Left renal cortex interstitium (tissue), 4 donors: Measurements from ENCODE around the gene FAM13C. TPM values are rescaled to one million over a fixed set of nuclear protein-coding genes. Genes with fewer than 3 reads are reported as not detected.
"Not testable (repeated sequence)": the region's sequence is repeated elsewhere in the genome, so short reads cannot be mapped to it uniquely, and the experiment has no call there.

ENCODE experiments used
- DNase-seq, 4 donors: peaks; one replicate each; pipeline ENCODE4 v3.0.0-alpha.2; 2013; ENCODE audit warnings: low read depth in 4 of 4, low spot score in 2 of 4, missing footprints in 1 of 4
- polyA plus RNA-seq, 4 donors: library from polyadenylated mRNA; unstranded; fragments of 120-200 nt; gene quantifications; one replicate each; pipeline ENCODE4 v1.2.1, GENCODE V29; 2013; ENCODE audit not compliant: insufficient read length in 4 of 4

The FAM13C gene
- polyA plus RNA-seq, 4 donors: 6.4 to 9.4 (median 8.0) TPM

DNA sequence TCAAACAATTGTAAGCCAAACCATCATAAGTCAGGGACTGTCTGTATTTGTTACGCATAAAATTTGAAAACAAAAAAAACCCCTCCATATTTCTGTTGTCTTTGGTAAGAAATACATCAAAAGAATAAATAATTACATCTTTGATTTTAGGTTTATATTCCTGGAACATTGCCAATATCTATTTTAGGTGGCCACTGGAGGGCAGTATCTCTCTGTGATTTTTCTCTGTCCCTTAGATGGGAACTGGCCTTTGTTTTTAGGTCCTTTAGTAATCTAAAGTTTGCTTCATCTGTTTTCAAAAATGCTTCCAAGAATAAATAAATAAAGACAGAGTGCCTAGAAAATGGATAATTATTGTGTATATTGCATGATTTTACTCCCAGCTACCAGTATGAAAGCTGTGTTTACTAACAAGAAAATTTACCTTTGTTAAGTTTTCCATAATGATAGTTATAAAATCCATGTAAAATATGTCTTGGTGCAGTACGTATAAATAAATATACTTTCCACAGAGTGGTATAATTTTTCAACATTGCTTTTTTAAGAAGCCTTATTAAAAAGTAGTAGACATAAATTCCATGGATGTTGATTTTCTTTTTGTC lies 121.7 kb downstream of the FAM13C start:
- DNase-seq: peak; percentile 11 to 32 (median 24)

DNA sequence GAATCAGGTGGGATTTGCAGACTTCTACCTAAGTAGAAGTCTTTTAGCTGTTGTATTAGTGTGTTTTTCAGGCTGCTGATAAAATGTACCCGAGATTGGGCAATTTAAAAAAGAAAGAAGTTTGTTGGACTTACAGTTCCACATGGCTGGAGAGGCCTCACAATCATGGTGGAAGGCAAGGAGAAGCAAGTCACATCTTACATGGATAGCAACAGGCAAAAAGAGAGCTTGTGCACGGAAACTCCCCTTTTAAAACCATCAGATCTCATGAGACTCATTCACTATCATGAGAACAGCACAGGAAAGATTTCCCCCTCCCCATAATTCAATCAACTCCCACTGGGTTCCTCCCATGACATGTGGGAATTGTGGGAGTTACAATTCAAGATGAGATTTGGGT lies 123.2 kb downstream of the FAM13C start:
- DNase-seq: not testable (repeated sequence)

DNA sequence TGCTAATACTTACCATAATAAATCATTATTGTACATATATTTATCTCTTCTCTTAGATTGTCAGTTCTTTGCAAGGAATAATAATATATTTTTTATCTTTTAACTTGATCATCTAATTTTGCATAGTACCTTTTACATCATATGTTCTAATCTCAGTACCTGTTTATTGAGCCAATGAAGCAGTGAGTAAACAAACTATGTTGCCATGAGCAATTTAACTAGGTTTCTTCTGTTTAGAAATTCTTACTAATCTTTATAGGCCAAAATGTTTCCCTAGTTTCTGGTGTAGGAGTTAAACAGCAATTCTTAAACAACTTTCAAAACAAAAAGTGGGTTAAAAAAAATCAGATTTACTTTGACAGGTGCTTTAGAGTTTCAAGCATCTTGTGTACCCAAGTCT lies 124.6 kb downstream of the FAM13C start:
- DNase-seq: no peak

DNA sequence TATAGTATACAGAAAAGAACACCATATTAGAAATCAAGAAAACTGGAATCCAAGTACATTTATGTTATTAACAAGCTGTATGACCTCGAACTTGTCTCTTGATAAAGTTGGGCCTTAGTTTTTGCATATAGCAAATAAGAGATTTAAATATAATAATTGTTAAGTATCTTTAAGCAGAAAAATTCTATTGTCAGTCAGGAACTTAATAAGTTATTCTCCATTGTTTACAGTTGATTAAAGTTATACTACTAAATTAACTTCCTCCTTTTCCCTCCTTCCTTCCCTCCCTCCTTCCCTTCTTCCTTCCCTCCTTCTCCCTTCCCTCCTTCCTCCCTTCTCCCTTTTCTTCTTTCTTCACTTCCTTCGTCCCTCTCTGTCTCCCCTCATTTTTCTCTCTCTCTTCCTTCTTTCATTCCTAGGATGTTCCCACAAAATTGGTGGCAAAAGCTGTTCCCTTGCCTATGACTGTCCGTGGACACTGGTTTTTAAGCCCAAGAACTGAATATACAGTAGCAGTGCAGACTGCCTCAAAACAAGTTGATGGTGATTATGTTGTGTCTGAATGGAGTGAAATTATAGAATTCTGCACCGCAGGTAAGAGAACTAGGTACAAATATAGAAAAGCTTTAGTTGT lies 126.2 kb downstream of the FAM13C start:
- DNase-seq: no peak

DNA sequence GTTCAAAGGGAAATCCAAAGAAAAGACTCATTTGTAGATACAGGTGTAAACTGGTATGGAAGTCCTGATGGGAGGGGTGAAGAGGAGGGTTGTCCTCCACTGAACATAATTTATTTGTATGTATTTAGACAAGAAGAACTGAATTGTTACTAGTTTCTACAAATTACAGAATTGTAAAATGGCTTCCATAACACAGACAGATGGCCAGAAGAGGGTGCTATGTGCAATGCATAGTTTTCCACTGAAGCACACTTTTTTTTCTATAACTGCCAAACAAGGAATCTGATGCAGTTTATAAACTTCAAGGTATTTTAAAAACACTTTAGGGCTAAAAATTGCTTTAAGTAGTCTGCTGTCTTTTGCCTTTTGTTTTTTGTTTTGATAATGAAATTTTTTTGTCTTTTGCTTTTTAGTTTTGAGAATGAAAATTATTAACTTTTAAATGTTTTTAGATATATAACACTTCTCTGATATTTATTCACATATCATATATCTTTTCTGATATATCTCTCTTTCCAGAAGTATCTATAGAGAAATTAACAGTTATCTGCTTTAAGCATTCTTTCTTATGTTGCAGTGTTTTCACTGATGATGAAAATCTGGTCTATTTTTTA lies 127.4 kb downstream of the FAM13C start:
- peak in 1 of 4 donors; percentile 17 for DNase-seq

DNA sequence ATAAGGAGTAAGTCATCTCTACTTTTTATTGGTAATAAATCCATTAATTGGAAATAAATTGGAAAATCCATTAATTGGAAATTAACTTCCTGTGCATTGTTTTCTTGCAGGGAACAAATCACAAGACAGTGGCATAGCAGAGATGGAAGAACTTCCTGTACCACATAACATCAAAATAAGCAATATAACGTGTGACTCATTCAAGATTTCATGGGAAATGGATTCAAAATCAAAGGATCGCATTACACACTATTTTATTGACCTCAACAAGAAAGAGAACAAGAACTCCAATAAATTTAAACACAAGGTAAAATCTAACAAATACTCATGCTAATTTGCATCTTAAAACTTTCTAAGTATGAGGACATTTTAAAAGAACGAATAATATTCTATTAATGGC lies 128.2 kb downstream of the FAM13C start:
- no peak for DNase-seq

DNA sequence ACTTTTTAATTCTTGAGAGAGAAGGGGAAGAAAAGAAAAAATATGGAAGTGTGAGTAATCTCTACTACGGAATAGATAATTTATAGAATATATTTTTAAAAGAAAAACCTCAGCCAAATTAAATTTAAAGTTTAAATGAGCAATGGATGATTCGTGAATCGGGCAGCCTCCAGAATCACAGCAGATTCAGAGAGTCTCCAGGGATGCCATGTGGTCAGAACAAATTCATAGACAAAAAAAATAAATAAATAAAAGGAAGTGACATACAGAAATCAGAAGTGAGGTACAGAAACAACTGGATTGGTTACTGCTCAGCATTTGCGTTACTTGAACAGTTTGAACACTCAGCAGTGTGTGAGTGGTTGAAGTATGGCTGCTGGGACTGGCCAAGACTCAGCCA lies 132.9 kb downstream of the FAM13C start:
- no peak for DNase-seq

DNA sequence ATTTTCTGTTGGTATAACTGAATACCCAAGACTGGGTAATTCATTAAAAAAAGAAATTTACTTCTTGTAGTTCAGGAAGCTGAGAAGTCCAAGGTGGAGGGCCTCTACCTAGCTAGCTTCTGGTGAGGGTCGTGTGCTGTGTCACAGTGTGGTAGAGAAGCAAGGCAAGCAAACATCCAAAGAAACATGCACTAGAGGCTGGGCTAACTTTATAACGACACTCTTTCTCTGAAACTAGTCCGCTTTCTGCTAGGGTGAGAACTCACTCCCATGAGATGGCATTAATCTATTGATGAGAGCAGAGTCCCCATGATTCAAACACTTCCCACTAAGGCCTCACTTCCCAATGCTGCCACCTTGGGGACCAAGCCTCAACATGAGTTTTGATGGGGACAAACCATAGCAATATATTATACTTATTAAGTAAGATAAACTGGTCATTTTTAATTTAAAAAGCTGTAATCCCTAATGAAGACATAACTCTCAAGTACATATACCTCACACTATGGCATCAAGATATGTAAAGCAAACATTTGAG lies 135.1 kb downstream of the FAM13C start:
- DNase-seq: no peak

DNA sequence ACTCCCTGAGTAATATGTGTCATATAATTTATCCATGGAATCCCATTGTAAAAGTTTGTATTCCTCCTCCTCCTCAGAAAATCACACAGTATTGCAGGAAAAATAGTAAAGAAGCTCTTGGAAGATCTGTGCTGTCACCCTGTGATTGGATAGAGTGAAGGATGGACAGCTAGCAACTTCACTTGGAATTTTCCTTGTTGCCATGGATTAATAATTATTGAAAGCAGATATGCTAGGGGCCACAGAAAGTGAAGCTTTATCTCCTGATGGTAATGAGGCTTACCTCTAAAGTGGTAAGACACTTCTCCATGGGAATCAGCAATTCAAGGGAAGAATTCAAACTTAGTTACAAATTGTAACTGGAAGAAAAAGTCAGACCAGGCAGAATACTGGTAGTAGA lies 137.1 kb downstream of the FAM13C start:
- no peak for DNase-seq

DNA sequence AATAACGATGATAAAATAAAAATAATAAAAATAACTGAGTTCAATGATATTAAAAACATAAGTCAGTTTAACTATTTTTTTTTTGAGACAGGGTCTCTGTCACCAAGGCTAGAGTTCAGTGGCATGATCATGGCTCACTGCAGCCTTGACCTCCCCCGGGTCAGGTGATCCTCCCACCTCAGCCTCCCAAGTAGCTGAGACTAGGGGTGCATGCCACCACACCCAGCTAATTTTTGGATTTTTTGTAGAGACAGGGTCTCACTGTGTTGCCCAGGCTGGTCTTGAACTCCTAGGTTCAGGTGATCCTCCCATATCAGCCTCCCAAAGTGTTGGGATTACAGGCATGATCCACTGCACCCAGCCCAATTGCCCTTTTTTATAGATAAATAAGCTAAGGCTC lies 138.8 kb downstream of the FAM13C start:
- DNase-seq: not testable (repeated sequence)

DNA sequence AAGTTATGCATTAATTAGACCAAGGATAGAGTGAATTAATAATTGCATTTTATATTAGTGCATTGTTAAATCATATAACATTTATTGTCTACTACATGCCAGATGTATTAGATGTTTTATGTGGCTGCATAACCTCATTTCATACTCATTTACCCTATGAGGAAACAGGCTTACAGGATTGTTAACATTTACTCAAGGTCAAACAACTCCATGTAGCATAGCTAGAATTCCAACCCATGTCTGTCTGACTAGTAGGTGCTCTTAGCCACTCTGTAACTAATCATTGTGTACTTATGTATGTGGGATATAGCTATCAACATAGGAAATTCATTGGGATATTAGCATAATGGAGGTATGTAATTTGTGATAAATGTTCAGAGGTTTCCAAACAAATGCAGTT lies 139.6 kb downstream of the FAM13C start:
- DNase-seq: no peak

DNA sequence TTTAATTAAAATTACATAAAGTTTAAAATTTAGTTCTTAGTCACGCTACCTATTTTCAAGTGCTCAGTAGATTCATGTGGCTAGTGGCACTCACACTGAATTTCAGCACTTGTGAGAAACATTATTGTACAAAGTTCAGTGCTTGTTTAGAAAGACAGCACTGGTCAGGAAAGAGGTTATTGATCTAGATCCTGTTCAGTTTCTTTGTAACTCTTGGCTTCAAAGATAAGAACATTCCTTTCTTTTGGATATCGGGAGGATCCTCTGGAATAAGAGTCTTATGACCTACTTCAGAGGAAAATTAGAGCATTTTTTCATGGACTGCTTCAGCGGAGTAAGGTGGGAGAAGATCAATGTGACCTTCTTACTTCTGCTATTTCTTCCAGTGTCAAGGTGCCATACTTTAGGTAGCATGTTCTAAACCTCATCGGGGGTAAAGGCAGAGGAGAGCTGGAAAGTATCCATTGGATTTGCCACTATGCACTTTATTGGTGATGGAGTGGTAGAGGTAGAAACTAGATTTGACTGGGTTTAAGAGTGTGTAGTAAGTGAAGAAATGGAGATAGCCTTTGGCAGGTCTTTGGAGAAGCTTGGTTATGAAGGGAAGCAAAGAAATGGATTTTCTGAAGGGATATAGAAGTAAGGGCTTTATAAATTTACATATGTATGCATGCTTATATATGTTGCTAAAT lies 146.0 kb downstream of the FAM13C start:
- no peak for DNase-seq

DNA sequence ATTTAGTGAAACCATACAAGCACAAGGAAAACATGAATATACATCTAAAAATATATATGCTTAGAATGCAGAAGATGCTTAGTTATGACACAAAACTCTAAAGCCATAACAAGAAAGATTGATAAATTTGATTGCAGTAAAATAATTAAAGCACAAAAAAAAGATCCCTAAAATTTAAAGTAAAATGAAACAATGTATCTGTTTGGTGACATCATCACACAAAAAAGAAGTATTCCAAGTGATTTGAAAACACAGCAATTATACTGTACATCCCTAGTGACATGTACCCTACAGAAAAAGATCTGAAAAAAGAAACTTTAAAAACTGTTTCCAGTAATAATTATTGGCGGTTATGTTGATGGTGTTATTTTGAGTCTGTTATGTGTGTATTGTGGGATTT lies 148.2 kb downstream of the FAM13C start:
- DNase-seq: no peak

DNA sequence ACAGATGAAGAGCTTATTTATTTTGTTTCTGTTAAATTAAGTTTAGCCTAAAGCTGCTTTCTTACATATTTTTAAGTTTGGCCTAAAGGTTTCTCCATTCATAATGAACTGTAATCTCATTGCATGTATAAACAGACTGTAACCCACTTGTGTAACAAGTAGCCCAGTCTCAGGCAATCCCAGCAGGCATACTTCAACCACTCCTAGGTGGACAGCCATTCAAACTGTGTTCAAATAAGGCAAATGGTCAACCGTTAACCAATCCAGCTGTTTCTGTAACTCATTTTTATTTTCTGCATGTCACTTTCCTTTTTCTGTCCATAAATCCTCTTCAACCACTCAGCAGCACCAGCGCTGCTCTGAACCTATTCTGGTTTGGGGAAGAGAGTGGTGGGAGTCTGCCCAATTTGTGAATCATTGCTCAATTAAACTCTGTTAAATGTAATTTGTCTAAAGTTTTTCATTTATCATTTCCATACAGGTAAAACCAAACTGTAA lies 150.0 kb downstream of the FAM13C start:
- DNase-seq: no peak

DNA sequence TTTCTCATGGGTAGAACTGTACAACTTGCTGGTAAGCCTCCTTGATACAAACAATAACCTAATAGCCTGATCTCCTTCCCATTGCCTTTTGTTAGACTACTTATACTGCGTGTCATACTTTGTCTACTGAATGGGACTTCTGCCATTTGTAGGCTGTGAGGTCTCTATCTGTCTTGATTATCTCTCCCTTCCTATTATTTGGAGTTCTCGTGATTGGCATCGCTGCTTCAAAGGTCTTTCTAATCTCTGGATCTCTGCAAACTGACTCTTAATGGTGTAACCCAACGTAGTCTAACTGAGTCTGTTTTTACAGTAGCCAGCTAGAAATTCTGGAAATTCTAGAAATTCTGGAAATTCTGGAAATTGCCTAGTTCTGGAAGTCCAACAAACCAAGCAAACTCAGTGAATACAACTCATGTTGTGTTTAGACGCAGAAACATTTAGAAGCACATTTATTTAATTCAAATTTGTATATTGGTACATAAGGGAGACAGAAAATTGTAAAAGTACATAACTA lies 156.1 kb downstream of the FAM13C start:
- no peak for DNase-seq

Other genes with a start within 250 kb of the FAM13C start
- 10 to 100 TPM; 11.9 to 20.1 (median 17.8) TPM for gene PHYHIPL, start 185.9 kb downstream of the FAM13C start, polyA plus RNA-seq